Measurements from ENCODE around the gene GRB10. TPM values are rescaled to one million over a fixed set of nuclear protein-coding genes. Genes with fewer than 3 reads are reported as not detected.
"Not testable (repeated sequence)": the region's sequence is repeated elsewhere in the genome, so short reads cannot be mapped to it uniquely, and the experiment has no call there.

The GRB10 gene
- total RNA-seq, 1 donor from 2014 or later = 131 TPM

DNA sequence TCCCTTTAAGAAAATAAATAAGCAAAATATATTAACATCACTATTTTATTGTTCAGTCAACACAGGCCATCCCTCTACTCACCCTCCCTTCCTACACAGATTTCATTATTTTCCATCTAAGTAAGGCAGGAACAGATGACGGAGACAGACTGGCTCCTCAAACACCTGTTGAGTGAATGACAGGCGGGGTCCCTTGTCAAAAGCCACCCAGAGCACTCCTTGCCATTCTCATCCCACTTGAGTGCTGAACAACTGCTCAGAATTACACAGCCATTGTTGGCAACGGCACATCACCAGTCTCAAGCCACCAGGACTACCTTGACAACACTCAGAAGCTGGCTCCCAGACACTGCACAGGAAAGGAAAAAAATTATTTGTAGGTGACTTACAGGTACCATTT, 3.3 kb downstream of the GRB10 start:
- no peak for DNase-seq (ENCODE audit: extremely low read depth, low read depth, low spot score)

DNA sequence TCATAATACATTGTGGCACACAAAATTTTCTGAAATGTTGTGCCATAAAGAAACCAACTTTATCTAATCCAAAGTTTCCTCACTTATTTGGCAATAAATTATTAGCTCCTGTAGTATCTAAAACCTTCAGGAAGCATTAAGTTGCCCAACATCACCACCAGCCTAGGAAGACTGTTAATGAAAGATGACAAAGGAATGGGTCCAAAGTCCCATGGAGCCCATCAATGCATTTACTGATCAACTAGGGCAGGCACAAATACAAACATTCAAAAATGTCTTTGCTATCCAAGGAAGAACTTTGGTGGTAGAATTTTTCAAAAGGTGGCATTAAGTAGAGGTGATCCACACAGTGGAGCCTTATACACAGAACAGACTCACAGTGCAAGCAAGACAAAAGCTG, 4.5 kb downstream of the GRB10 start:
- no peak for DNase-seq (ENCODE audit: extremely low read depth, low read depth, low spot score)

DNA sequence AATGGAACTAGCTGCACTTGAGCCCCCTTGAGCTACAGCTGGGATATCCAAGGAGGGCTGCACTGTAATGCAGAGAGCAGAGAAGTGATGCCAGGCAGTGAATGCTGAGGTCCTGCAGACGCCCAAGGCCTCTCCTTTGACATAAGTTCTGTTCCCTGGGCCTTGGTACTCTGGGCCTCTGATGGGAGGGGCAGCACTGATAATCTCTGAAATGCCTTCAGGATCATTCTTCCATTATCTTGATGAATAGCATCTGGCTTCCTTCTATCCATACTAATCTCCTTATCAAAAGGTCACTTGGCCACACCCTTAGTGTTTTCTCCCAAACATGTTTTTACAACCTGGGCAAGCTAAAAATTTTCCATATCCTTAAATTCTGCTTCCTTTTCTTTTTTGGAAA, 6.9 kb downstream of the GRB10 start:
- DNase-seq (ENCODE audit: extremely low read depth, low read depth, low spot score) = no peak

DNA sequence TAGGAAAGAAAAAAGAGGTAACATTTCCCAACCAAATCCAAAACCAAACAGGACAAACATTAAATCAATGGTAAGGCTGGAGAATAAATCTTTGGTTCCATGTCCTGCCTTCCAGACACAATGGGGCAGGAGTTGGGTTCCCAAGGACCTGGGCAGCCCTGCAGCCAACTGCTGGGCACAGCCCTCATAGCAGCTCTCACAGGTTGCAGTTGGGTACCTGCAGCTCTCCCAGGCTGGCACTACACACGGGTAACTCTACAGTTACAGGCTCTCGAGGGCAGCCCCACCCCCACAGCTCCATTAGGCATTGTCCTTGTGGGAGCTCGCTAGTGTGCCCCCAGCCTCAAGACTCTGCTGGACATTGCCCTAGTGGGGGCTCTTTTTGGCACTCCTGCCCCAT, 7.5 kb downstream of the GRB10 start:
- DNase-seq (ENCODE audit: extremely low read depth, low read depth, low spot score) = no peak

DNA sequence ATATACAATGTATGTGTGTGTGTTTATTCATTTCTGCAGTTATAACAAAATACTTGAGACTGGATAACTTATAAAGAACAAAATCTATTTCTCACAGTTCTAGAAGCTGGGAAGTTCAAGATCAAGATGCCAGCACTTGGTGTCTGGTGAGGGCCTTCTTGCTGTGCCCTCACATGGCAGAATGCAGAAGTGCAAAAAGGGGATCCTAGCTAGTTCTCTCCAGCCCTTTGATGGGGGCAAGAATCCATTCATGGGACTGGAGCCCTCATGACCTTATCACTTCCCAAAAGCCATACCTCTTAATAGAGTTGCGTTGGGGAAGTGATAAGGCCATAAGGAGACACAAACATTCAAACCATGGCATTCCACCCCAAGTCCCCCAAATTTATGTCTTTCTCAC, 8.4 kb downstream of the GRB10 start:
- DNase-seq (ENCODE audit: extremely low read depth, low read depth, low spot score) = no peak

DNA sequence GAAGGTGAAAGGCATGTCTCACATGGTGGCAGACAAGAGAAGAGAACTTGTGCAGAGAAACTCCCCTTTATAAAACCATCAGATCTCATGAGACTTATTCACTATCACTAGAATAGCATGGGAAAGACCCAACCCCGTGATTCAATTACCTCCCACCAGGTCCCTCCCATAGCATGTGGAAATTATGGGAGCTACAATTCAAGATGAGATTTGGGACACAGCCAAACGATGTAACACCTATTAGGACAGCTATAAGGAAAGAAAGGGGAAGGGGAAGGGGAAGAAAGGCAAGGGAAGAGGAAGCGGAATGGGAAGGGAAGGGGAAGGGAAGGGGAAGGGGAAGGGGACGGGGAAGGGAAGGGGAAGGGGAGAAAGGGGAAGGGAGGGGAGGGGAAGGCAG, 9.6 kb downstream of the GRB10 start:
- DNase-seq (ENCODE audit: extremely low read depth, low read depth, low spot score) = not testable (repeated sequence)

DNA sequence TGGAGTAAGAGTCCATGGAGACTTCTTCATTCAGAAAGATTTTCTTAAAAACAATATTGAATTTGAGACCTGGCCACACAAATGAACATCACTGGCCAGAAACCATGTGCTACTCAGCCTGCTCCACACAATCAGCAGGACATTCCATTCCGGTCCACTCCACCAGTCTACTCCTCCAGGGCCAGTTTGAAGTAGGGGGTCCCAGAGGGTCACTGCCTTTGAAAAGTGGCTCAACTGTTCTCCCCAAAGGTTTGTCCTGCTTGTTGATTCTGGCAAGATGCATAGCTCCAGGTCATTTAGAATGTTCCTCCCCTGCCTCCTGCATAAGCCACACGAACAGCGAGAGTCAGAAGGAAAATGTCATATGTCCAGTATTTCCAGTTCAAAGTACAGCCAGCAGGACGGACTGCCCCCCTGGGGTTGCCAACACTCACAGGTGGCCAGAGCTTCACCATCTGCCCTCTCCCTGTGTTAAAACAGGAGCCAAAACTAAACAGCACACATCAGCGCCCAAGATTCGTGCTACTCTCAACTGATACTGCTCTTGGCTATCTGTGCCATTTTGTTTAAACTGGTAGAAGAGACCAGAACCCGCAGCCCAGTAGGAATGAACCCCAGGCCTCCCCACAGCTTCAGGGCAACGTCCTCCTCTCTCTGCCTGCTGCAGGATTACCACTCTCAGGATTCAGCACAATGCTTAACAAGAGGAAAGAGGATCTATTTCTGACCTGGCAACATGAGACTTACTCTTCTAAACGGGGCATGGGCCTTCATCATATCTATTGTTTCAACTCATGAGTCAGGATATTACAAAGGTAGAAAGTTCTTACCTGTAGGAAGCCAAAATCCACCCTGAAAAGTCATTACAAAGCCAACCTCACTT, 11.3 kb downstream of the GRB10 start:
- no peak for DNase-seq (ENCODE audit: extremely low read depth, low read depth, low spot score)

DNA sequence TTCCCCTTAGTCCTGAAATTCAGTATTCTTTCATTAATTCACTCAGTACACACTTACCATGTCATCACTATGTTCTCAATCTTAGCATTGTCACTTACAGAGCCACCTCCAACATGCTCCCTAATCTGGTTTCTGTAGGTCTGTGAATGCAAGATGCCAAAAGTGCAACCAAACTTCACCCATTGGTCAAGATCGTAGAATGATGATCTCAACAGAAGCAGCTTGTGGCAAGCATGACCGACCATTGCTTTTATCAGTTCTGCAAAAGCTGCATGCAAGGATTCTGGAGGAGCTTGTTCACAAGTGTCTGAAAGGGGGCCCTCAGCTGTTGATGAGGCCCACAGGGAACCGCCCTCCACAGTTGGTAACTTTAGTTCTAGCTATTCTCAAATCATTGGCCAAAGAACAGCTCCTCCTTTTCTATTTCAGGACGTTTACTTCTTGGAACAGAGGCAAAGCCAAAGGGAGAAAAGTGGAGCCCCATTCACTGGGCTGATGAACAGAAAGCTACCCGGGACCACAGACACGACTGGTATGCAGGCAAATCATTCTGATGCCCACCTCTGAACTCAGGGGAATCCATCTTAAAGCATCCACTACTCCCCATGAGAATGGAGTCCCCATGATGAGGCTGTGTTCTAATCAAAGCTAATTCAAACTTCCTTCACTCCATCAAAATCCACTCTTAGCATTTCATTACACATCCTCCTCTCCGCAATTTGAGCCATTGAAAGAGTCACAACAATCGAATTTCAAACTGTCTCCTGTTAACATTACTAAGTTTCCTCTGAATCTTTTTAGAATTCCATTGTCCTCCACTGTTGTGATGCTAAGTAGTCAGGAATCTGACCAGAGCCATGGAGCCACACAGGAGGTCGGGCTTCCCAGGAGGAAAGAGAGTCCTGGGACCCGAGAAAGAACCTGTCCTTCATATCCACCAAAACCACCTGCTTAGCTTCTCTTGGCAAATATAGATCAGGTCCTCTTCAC, 13.9 kb downstream of the GRB10 start:
- no peak for DNase-seq (ENCODE audit: extremely low read depth, low read depth, low spot score)

DNA sequence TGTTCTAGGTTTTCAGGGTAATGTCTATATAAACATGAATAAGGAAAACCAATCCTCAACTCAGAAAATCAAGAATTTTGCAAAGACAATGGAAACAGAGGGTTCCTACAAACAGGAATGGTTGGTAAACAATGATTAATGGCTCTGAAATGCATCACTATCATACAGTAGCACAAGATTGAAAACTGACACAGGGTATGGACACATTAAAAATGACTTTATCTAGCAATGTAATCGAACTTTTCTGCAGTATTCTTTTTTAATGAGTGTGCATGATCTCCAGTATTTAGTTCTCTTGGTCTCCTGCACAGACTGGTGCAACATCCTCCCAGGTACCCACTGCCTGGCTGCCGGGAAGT, 15.9 kb downstream of the GRB10 start:
- DNase-seq (ENCODE audit: extremely low read depth, low read depth, low spot score) = no peak

DNA sequence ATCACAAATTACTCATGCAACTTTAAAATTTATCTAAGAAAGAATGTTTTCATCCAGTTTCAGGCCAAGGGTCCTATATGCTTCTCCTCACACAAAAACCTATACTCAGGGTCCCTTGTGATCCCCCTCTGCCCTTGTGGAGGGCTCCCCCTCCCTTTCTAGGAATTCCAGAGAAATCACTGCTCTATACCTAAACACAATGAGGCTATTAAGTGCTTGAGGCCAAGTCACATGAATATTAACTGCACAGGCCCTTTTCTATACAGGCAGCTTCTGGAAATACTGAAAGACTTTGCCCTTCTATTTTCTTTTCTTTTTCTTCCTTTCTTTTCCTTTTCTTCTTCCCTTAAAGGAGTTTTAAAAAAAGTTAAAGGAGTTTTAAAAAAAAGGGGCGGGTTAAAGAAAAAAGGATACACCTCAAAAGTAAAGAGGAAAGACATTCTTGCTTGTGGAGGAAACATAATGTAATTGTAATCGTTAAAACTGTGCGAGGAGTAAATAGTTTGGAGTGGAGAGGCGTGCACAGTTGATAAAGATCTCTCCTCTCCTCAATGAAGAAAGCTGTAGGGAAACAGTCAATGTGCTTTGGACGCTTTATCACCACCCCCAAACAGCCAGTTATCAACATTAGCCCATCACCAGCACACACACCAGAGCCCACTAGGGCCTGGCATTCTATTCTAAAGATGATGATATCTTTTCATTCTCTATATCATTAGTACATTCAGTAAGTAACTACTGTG, 16.4 kb downstream of the GRB10 start:
- no peak for DNase-seq (ENCODE audit: extremely low read depth, low read depth, low spot score)

DNA sequence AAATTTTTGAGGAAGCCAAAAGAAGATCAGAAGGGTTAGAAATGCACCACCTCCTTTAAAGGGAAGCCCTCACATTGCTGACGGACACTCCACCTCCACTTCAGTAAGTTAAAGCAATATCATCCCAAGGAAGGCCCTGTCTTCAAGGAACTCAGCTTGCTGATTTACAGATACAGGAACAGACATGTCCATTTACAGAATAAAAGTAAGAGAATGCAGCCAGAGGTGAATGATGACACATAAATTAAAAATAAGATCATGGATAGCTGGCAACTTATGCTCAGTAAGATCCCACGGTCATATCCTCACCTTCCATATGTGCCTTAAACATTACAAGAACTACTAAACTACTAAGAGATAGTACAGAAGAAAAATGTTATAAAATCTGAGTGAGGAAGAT, 20.4 kb downstream of the GRB10 start:
- no peak for DNase-seq (ENCODE audit: extremely low read depth, low read depth, low spot score)

DNA sequence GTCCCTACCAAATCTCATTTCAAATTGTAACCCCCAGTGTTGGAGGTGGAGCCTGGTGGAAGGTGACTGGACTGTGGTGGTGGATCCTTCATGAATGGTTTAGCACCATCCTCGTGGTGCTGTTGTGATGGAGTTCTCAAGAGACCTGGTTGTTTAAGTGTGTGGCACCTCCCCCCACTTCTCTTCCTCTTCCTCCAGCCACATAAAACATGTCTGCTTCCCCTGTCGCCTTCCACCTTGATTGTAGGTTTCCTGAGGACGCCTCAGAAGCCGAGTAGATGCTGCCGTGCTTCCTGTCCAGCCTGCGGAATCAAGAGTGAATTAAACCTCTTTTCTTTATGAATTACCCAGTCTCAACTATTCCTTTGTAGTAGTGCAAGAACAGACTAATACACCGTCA, 21.0 kb downstream of the GRB10 start:
- DNase-seq (ENCODE audit: extremely low read depth, low read depth, low spot score) = no peak

DNA sequence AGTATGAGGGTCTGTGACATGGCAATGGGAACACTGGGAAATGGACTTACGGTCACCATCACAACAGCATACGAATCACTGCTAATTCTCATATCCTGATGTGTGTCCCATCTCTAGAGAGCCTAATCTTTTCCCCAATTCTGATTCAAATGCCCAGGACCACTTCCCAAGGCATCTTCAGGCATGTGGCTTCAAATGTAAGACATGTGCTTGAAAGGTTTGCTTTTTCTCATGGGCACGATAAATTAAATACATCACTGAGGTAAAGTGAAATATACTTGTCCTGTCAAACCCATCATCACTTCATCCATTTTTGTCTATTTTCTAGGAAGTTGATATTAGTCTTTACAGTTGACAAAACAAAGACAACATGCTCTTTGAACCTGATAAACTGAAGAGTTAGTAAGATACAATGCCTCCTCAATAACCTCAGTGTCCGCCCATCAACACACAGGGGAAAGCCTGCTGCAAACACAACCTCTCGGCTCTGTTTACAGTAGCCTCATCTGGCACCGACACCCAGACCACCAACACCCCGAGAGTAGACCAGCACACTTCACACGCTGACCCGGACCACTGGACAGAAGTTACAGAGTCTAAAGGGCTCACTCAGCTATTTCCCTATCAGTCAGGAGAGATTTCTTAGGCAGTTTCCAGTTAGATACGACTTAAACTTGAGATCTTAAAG, 24.8 kb downstream of the GRB10 start:
- DNase-seq (ENCODE audit: extremely low read depth, low read depth, low spot score) = no peak

DNA sequence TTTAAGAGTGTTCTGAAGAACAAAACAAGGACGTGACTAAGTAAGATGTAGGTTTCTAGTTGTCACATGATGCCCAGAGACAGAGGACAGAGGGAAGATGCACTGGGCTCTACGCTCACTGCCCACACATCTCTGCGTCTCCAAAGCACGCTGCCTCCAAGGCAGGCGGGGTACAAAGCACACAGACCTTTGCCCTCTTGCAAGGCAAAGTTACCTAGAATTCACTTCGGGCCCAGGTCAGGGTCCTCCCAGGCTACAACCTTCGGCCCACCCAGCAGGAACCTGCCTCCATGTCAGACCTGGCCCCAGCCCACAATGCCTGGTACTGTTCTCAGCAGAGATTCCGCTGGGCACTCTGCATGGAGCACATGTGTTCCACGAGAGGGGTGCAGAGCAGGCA, 26.5 kb downstream of the GRB10 start:
- DNase-seq (ENCODE audit: extremely low read depth, low read depth, low spot score) = no peak

DNA sequence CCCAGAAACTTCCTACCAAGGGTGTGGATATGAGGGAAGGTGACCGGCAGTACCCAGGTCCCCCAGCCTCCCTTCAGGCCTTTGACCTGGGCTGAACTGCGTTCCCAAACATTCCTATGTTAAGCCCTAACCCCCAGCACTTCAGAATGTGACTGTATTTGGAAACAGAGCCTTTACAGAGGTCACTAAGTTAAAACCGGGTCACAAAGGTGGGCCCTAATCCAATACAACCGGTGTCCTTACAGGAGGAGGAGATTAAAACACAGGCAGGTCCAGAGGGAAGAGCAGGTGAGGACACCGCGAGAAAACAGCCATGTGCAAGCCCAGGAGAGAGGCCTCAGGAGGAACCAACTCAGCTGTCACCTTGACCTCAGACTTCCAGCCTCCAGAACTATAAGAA, 28.0 kb downstream of the GRB10 start:
- no peak for DNase-seq (ENCODE audit: extremely low read depth, low read depth, low spot score)

DNA sequence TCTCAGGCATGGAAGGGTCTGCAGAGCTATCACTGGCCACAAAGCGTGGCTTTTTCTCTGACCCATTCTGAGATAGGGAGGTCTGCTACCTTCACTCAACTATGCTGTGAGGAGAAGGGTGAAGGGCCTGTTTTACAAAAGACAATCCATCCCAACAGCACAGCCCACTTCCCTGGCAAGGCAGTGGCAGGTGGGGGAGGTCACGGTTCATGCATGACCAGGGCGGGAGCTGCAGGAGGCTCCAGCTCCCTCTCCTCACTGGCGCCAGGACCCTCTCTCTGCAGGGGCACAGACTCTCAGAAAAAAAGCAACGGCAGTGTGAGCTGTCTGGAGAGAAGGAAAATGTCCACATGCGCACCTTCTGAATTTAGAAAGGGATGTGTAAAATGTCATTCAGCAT, 28.5 kb downstream of the GRB10 start:
- DNase-seq (ENCODE audit: extremely low read depth, low read depth, low spot score) = no peak

DNA sequence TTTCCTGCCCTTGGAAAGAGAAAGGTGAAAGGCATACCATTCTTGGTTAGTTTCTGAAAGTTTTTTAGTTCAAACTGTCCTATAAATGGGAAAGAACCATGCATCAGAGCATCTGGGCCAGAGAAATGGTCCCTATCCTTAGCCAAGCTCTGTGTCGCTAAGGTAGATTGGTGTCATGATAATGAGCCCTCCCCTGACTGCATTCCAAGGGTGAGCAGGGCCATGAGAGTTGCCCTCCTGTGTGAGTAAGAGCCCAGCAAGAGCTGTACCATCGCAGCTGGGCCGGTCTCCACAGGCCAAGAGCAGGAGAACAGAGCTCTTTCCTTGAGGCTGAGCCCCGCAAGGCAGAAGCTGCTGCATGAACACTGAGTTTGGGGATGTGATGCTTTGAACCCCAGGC, 30.3 kb downstream of the GRB10 start:
- DNase-seq (ENCODE audit: extremely low read depth, low read depth, low spot score) = no peak

DNA sequence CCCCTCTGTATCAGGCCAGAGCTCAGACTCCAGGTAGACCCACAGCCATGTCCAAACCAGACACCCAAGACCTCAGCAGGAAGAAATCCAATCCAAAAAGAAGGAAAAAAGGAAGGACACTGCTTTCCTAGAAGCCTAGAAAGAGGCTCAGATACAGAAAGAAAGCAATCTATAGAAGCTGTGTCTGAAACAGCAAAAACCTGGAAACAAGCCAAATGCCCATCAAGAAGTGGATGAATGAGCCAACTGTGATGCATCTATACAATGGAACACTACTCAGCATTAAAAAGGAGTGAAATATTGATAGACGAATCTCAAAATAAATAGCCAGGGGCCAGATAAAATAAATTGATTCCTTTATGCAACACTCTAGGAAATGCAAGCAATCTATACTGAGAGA, 31.6 kb downstream of the GRB10 start:
- DNase-seq (ENCODE audit: extremely low read depth, low read depth, low spot score) = no peak

DNA sequence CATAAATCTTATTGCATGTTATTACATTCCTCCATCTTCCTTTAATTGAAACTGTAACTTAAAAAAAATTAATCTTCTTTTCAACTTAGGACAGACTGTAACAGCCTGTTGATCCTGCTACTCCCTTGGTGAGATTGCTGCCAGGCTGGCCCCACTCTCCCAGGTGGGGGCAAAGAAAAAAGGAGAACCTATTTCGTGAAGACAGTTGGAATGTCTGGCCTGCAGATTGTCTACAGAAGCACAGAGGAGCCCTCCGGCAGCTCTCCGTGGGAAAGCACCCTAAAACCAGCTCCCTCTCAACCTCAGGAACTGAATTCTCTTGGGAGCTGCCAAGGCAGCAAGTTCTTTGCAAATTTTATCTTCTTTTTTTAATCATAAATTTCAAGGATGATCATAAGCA, 32.8 kb downstream of the GRB10 start:
- no peak for DNase-seq (ENCODE audit: extremely low read depth, low read depth, low spot score)

DNA sequence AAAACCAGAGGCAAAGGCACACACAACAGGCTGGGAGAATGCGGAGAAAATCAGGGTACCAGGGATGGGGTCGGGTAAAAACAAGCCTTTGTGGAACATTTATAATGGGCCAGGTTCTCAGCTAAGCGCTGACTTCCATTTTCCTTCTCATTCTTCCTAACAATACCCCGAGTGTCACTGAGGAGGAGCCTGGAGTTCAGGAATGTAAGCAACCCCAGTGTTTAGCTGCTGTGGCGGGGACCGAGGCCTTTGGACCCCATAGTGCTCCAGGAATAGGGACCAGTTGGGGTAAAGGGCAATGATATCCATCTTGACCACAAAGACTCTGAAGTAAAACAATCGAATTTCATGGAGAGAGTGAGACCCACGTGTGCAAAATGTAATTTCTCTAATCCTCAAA, 34.2 kb downstream of the GRB10 start:
- no peak for DNase-seq (ENCODE audit: extremely low read depth, low read depth, low spot score)

DNA sequence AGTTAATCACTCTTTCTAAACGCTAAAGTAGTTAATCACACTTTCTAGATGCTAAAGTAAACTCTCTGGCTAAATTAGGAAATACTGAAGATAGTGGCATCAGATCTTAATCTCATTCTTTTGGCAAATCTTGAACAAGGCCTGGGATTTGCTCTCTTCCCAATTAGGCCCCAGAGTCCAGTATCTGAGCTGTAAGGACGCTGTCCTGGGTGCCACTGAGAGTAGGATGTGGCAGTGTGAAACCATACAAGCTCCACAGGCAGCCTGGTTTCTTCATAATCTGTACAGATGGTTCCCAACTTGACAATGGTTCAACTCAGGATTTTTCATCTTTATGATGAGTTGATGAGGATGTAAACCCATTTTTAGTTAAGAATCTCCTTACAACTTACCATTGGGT, 36.9 kb downstream of the GRB10 start:
- DNase-seq (ENCODE audit: extremely low read depth, low read depth, low spot score) = no peak
